Measurements from ENCODE around the gene ECE2. TPM values are rescaled to one million over a fixed set of nuclear protein-coding genes. Genes with fewer than 3 reads are reported as not detected.
"Not testable (repeated sequence)": the region's sequence is repeated elsewhere in the genome, so short reads cannot be mapped to it uniquely, and the experiment has no call there.

The ECE2 gene
- total RNA-seq, 3 donors from 2014 or later, result not detected

- Histone ChIP-seq H3K27me3 (peaks cover 16 to 29% of the 10 kb centered on the region in 2 donors), H3K27ac (no peak overlapping the region), H3K4me1 (peaks cover 0 to 20% of the 10 kb centered on the region in 2 donors), H3K36me3 (no peaks in the 10 kb centered on the region), H3K4me3 (peak overlapping the region; percentile 32 to 75 (median 55)), H3K9me3 (no peaks in the 10 kb centered on the region)
- no peak for DNase-seq (ENCODE audit: low spot score in 2 of 2)
- intact Hi-C loops (cut with DNase I; ENCODE audit: low total_unique reads), result no loop called here
- TF ChIP-seq POLR2AphosphoS5 (IDR thresholded peaks at IDR 0.05) (no peak), CTCF (IDR thresholded peaks at IDR 0.05) (no peak), POLR2A (IDR thresholded peaks at IDR 0.05) (no peak)
Observed at GRCh38 chr3:184261854-184262763, 13.7 kb upstream of the ECE2 start.

GRCh38 chr3:184262764-184263179 is 13.1 kb upstream of the ECE2 start:
- H3K27me3 ChIP-seq, result peaks cover 16 to 29% of the 10 kb centered on the region in 2 donors
- peak overlapping the region in 2 of 3 donors; percentile 55 to 75 for H3K4me3 ChIP-seq
- no peak overlapping the region for H3K27ac ChIP-seq
- H3K9me3 ChIP-seq, result no peaks in the 10 kb centered on the region
- DNase-seq (ENCODE audit: low spot score in 2 of 2), result no peak
- intact Hi-C loops (cut with DNase I; ENCODE audit: low total_unique reads), result no loop called here
- TF ChIP-seq POLR2AphosphoS5 (IDR thresholded peaks at IDR 0.05) (no peak), POLR2A (IDR thresholded peaks at IDR 0.05) (no peak), CTCF (IDR thresholded peaks at IDR 0.05) (no peak)
- no peaks in the 10 kb centered on the region for H3K36me3 ChIP-seq
- peaks cover 0 to 20% of the 10 kb centered on the region in 2 donors for H3K4me1 ChIP-seq

- H3K36me3 ChIP-seq; H3K4me3 ChIP-seq; intact Hi-C loops (cut with DNase I; ENCODE audit: low total_unique reads); DNase-seq (ENCODE audit: low spot score in 2 of 2); H3K9me3 ChIP-seq; H3K4me1 ChIP-seq; H3K27ac ChIP-seq: not testable (repeated sequence)
- peaks cover 2 to 20% of the 10 kb centered on the region in 2 donors for H3K27me3 ChIP-seq
Observed at GRCh38 chr3:184267249-184267648, 8.6 kb upstream of the ECE2 start.

- Histone ChIP-seq H3K9me3 (no peaks in the 10 kb centered on the region), H3K27me3 (peaks cover 0 to 27% of the 10 kb centered on the region in 2 donors), H3K4me3 (no peak overlapping the region), H3K4me1 (no peaks in the 10 kb centered on the region), H3K36me3 (no peaks in the 10 kb centered on the region), H3K27ac (no peak overlapping the region)
- intact Hi-C loops (cut with DNase I; ENCODE audit: low total_unique reads), result no loop called here
- TF ChIP-seq POLR2AphosphoS5 (IDR thresholded peaks at IDR 0.05) (no peak), CTCF (IDR thresholded peaks at IDR 0.05) (no peak), POLR2A (IDR thresholded peaks at IDR 0.05) (no peak)
- DNase-seq (ENCODE audit: low spot score in 2 of 2), result no peak
Observed at GRCh38 chr3:184272269-184272668, 3.6 kb upstream of the ECE2 start.

GRCh38 chr3:184275381-184275701 is 481 bp upstream of the ECE2 start:
- Histone ChIP-seq H3K4me1 (no peaks in the 10 kb centered on the region), H3K9me3 (no peaks in the 10 kb centered on the region), H3K27me3 (peaks cover 0 to 36% of the 10 kb centered on the region in 2 donors), H3K27ac (no peak overlapping the region), H3K4me3 (no peak overlapping the region), H3K36me3 (no peaks in the 10 kb centered on the region)
- no peak for DNase-seq (ENCODE audit: low spot score in 2 of 2)
- intact Hi-C loops (cut with DNase I; ENCODE audit: low total_unique reads), result no loop called here
- TF ChIP-seq POLR2A (IDR thresholded peaks at IDR 0.05), result no peak
- TF ChIP-seq CTCF (IDR thresholded peaks at IDR 0.05), result no peak
- TF ChIP-seq POLR2AphosphoS5 (IDR thresholded peaks at IDR 0.05), result no peak

Data from breast epithelium (tissue), 4 donors.